Activated T-helper 9 cell treated with anti-CD3 and anti-CD28 coated beads, Interleukin-2, amount 50 U/mL, for 16 hours (primary cell): ENCODE measurements around the gene ATP6V1A.

Experiments used
- DNase-seq: peaks from one replicate; pipeline ENCODE4 v3.0.0-alpha.2; 2020; ENCODE audit warnings: low read depth

Gene ATP6V1A

GRCh38 chr3:113747283-113748046 is 630 bp downstream of the ATP6V1A start:
- DNase-seq: peak; percentile 20

- DNase-seq: no peak
Observed at GRCh38 chr3:113751141-113751540, 4.3 kb downstream of the ATP6V1A start.

- DNase-seq: no peak
Observed at GRCh38 chr3:113753376-113753985, 6.6 kb downstream of the ATP6V1A start.

GRCh38 chr3:113754494-113755159 is 7.8 kb downstream of the ATP6V1A start:
- no peak for DNase-seq

- no peak for DNase-seq
Observed at GRCh38 chr3:113758389-113759024, 11.7 kb downstream of the ATP6V1A start.

GRCh38 chr3:113764698-113765097 is 17.9 kb downstream of the ATP6V1A start:
- no peak for DNase-seq

GRCh38 chr3:113769551-113769950 is 22.7 kb downstream of the ATP6V1A start:
- no peak for DNase-seq

- no peak for DNase-seq
Observed at GRCh38 chr3:113771993-113772392, 25.2 kb downstream of the ATP6V1A start.

- no peak for DNase-seq
Observed at GRCh38 chr3:113773381-113773780, 26.5 kb downstream of the ATP6V1A start.

GRCh38 chr3:113775516-113775915 is 28.7 kb downstream of the ATP6V1A start:
- no peak for DNase-seq

- no peak for DNase-seq
Observed at GRCh38 chr3:113776564-113776963, 29.7 kb downstream of the ATP6V1A start.

- no peak for DNase-seq
Observed at GRCh38 chr3:113783463-113783862, 36.6 kb downstream of the ATP6V1A start.

- DNase-seq: no peak
Observed at GRCh38 chr3:113783980-113784379, 37.1 kb downstream of the ATP6V1A start.

- DNase-seq: no peak
Observed at GRCh38 chr3:113791381-113791780, 44.5 kb downstream of the ATP6V1A start.

- DNase-seq: no peak
Observed at GRCh38 chr3:113794526-113794925, 47.7 kb downstream of the ATP6V1A start.

GRCh38 chr3:113795693-113796092 is 48.9 kb downstream of the ATP6V1A start:
- no peak for DNase-seq

GRCh38 chr3:113802795-113803455 is 56.1 kb downstream of the ATP6V1A start:
- no peak for DNase-seq

- DNase-seq: no peak
Observed at GRCh38 chr3:113804661-113805060, 57.8 kb downstream of the ATP6V1A start.

- DNase-seq: no peak
Observed at GRCh38 chr3:113805249-113805648, 58.4 kb downstream of the ATP6V1A start.

- no peak for DNase-seq
Observed at GRCh38 chr3:113812854-113813253, 66.0 kb downstream of the ATP6V1A start.

- no peak for DNase-seq
Observed at GRCh38 chr3:113819866-113820265, 73.0 kb downstream of the ATP6V1A start.

GRCh38 chr3:113825090-113825489 is 78.3 kb downstream of the ATP6V1A start:
- no peak for DNase-seq
